Smooth muscle cell (in vitro differentiated cells): ENCODE measurements around the gene LARGE2. TPM values are rescaled to one million over a fixed set of nuclear protein-coding genes. Genes with fewer than 3 reads are reported as not detected.

Experiments
- DNase-seq: peaks from one replicate; lab custom pipeline; 2025; ENCODE audit not compliant: unreplicated experiment; lab: John Stamatoyannopoulos, UW
- H2AFZ ChIP-seq: fragments of 200-600 bp; sonication (generic); 2 replicates; pipeline ENCODE4 v1.6.0; 2016; ENCODE audit warnings: antibody characterized with exemption, low read depth, mild to moderate bottlenecking
- H3F3A ChIP-seq: fragments of 200-600 bp; sonication (generic); 2 replicates; pipeline ENCODE4 v1.6.0; 2017; ENCODE audit warnings: antibody characterized with exemption, low read depth
- H3K27ac ChIP-seq: fragments of 200-600 bp; sonication (generic); 2 replicates; pipeline ENCODE4 v1.5.1; 2016; ENCODE audit warnings: low read depth, mild to moderate bottlenecking
- H3K27me3 ChIP-seq: fragments of 200-600 bp; sonication (generic); 2 replicates; pipeline ENCODE4 v1.6.1; 2016; ENCODE audit warnings: low read depth, mild to moderate bottlenecking
- H3K36me3 ChIP-seq: fragments of 200-600 bp; sonication (generic); 2 replicates; pipeline ENCODE4 v1.5.1; 2016; ENCODE audit warnings: low read depth
- H3K4me1 ChIP-seq: fragments of 200-600 bp; sonication (generic); 2 replicates; pipeline ENCODE4 v1.5.1; 2016; ENCODE audit warnings: low read depth
- H3K4me2 ChIP-seq: fragments of 200-600 bp; sonication (generic); 2 replicates; pipeline ENCODE4 v1.6.0; 2016; ENCODE audit warnings: mild to moderate bottlenecking
- H3K4me3 ChIP-seq: fragments of 200-600 bp; sonication (generic); 2 replicates; pipeline ENCODE4 v1.5.1; 2016; ENCODE audit warnings: mild to moderate bottlenecking
- H3K79me2 ChIP-seq: fragments of 200-600 bp; sonication (generic); 2 replicates; pipeline ENCODE4 v1.6.0; 2016; ENCODE audit warnings: low read depth, mild to moderate bottlenecking
- H3K9ac ChIP-seq: fragments of 200-600 bp; sonication (generic); 2 replicates; pipeline ENCODE4 v1.6.0; 2016; ENCODE audit warnings: low read depth
- H3K9me3 ChIP-seq: fragments of 200-600 bp; sonication (generic); replicated peaks from 2 replicates; pipeline ENCODE4 v1.5.1; 2016; ENCODE audit warnings: low read depth
- H4K20me1 ChIP-seq: fragments of 200-600 bp; sonication (generic); 2 replicates; pipeline ENCODE4 v1.6.0; 2016; ENCODE audit warnings: low read depth
- WGBS: methylation state at CpG from one replicate; pipeline ENCODE4 v1.1.7; 2016; ENCODE audit warnings: low lambda C conversion rate; 5-methylcytosine and 5-hydroxymethylcytosine counted together
- polyA plus RNA-seq: library from polyadenylated mRNA; unstranded; fragments of >200 nt; fragmentation: Nextera tagmentation; extraction: Ambion mirVana; gene quantifications from 2 replicates; pipeline ENCODE4 v1.2.1, GENCODE V29; 2016
- total RNA-seq: library from RNA; depleted of rRNA; stranded (reverse); fragments of >200 nt; gene quantifications from 2 replicates; pipeline ENCODE4 v1.2.3, GENCODE V29; 2014
- TF ChIP-seq, protein P1 (sequence below): fragments of 200-600 bp; sonication (generic); IDR thresholded peaks from 2 replicates; pipeline ENCODE4 v1.5.1; 2017; ENCODE audit warnings: borderline replicate concordance, mild to moderate bottlenecking, antibody characterized with exemption; ENCODE audit not compliant: insufficient read depth, poor library complexity, severe bottlenecking

Gene LARGE2
- total and polyA plus RNA-seq, 2 experiments from 2014 or later, result 0.40 to 0.46 TPM

DNA sequence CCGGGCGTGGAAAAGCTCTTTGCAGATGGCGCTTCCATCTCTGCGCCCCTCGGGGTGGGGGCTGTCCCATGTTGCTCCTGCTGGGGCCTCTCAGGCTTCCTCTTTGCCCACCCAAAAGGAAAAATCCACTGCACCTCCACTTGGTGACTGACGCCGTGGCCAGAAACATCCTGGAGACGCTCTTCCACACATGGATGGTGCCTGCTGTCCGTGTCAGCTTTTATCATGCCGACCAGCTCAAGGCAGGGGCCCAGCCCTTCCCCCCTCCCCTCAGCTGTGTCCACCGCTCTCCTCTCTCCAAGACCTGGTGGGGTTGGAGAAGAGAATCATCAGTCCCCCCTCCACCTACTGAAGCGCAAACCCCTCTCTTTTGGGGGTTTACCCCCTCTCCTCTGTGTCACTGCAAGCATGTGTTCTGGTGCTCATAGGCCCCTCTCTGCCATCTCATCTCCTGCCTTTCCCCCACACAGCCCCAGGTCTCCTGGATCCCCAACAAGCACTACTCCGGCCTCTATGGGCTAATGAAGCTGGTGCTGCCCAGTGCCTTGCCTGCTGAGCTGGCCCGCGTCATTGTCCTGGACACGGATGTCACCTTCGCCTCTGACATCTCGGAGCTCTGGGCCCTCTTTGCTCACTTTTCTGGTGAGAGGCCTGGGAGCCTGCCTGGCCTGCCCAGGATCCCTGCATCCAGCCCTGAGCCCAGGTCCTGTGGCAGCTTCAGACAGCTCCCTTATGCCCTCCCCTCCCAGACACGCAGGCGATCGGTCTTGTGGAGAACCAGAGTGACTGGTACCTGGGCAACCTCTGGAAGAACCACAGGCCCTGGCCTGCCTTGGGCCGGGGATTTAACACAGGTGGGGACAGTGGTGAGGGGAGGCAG is 1.8 kb downstream of the LARGE2 start:
- Histone ChIP-seq H3K27me3 (peaks cover 47% of the 10 kb centered on the region), H3K27ac (no peak overlapping the region), H3K36me3 (no peaks in the 10 kb centered on the region), H3K9ac (no peak overlapping the region), H4K20me1 (no peaks in the 10 kb centered on the region), H3K4me2 (no peak overlapping the region), H3K4me1 (peaks cover 21% of the 10 kb centered on the region), H3K9me3 (no peaks in the 10 kb centered on the region), H2AFZ (no peak overlapping the region), H3K4me3 (no peak overlapping the region), H3F3A (no peaks in the 10 kb centered on the region), H3K79me2 (no peaks in the 10 kb centered on the region)
- DNase-seq, result no peak
- 87% methylated on average over 22 of the region's 22 CpGs for WGBS
- TF ChIP-seq, protein P1, sequence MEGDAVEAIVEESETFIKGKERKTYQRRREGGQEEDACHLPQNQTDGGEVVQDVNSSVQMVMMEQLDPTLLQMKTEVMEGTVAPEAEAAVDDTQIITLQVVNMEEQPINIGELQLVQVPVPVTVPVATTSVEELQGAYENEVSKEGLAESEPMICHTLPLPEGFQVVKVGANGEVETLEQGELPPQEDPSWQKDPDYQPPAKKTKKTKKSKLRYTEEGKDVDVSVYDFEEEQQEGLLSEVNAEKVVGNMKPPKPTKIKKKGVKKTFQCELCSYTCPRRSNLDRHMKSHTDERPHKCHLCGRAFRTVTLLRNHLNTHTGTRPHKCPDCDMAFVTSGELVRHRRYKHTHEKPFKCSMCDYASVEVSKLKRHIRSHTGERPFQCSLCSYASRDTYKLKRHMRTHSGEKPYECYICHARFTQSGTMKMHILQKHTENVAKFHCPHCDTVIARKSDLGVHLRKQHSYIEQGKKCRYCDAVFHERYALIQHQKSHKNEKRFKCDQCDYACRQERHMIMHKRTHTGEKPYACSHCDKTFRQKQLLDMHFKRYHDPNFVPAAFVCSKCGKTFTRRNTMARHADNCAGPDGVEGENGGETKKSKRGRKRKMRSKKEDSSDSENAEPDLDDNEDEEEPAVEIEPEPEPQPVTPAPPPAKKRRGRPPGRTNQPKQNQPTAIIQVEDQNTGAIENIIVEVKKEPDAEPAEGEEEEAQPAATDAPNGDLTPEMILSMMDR, result no peak

DNA sequence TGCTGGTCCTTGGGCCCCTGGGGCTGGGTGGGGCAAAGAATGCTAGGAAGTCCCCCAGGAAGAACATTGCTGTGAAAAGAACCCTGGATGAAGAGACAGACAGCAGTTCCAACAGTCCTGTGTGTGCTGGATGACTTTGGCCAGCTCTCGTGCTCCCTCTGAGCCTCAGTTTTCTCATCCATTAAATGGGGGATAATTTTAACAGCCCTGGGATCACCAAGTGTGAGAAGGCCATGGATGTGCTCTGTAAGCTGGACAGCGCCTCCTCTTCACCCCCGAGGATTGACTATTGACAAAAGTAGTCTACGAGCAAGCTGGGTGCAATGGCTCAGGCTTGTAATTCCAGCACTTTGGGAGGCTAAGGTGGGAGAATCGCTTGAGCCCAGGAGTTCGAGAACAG is 2.5 kb downstream of the LARGE2 start:
- Histone ChIP-seq H3K36me3 (no peaks in the 10 kb centered on the region), H3K27me3 (peaks cover 47% of the 10 kb centered on the region), H3K27ac (no peak overlapping the region), H3F3A (no peaks in the 10 kb centered on the region), H3K4me3 (no peak overlapping the region), H3K79me2 (no peaks in the 10 kb centered on the region), H3K9ac (no peak overlapping the region), H3K4me1 (peaks cover 18% of the 10 kb centered on the region), H3K9me3 (no peaks in the 10 kb centered on the region), H2AFZ (no peak overlapping the region), H3K4me2 (no peak overlapping the region), H4K20me1 (no peaks in the 10 kb centered on the region)
- TF ChIP-seq, protein P1, result no peak
- 90% methylated on average over 6 of the region's 6 CpGs for WGBS
- DNase-seq, result no peak

DNA sequence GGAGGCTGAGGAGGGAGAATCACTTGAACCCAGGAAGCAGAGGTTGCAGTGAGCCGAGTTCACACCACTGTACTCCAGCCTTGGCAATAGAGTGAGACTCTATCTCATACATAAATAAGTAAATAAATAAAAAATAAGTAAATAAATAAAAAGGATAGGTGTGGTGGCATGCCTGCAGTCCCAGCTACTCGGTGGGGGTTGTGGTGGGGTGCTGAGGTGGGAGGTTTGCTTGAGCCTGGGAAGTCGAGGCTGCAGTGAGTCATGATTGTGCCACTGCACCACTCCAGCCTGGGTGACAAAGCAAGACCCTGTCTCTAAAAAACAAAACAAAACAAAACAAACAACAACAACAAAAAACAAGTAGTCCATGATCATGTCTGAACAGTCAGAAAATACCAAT is 3.1 kb downstream of the LARGE2 start:
- H3K27me3 ChIP-seq, result peaks cover 45% of the 10 kb centered on the region
- H3F3A ChIP-seq, result no peaks in the 10 kb centered on the region
- H3K9ac ChIP-seq, result no peak overlapping the region
- WGBS, result 86% methylated on average over 3 of the region's 3 CpGs
- H3K27ac ChIP-seq, result no peak overlapping the region
- no peak overlapping the region for H2AFZ ChIP-seq
- no peaks in the 10 kb centered on the region for H4K20me1 ChIP-seq
- no peaks in the 10 kb centered on the region for H3K79me2 ChIP-seq
- no peaks in the 10 kb centered on the region for H3K36me3 ChIP-seq
- TF ChIP-seq, protein P1, result no peak
- no peaks in the 10 kb centered on the region for H3K9me3 ChIP-seq
- no peak for DNase-seq
- no peak overlapping the region for H3K4me3 ChIP-seq
- H3K4me2 ChIP-seq, result no peak overlapping the region
- H3K4me1 ChIP-seq, result peaks cover 12% of the 10 kb centered on the region

DNA sequence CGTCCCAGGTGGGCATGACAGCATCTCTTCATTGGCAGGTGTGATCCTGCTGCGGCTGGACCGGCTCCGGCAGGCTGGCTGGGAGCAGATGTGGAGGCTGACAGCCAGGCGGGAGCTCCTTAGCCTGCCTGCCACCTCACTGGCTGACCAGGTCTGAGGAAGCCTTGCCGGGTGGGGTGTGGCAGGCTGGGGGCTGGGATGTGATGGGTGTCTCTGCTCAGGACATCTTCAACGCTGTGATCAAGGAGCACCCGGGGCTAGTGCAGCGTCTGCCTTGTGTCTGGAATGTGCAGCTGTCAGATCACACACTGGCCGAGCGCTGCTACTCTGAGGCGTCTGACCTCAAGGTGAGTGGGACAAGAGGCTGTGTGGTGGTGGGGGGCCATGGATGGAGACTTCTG is 3.5 kb downstream of the LARGE2 start:
- no peak overlapping the region for H3K4me3 ChIP-seq
- no peaks in the 10 kb centered on the region for H4K20me1 ChIP-seq
- no peaks in the 10 kb centered on the region for H3F3A ChIP-seq
- H3K4me2 ChIP-seq, result no peak overlapping the region
- no peak overlapping the region for H3K9ac ChIP-seq
- TF ChIP-seq, protein P1, result no peak
- H3K27ac ChIP-seq, result no peak overlapping the region
- H3K27me3 ChIP-seq, result peaks cover 41% of the 10 kb centered on the region
- no peak for DNase-seq
- H3K36me3 ChIP-seq, result no peaks in the 10 kb centered on the region
- no peaks in the 10 kb centered on the region for H3K79me2 ChIP-seq
- H2AFZ ChIP-seq, result no peak overlapping the region
- 70% methylated on average over 12 of the region's 12 CpGs for WGBS
- H3K9me3 ChIP-seq, result no peaks in the 10 kb centered on the region
- peaks cover 11% of the 10 kb centered on the region for H3K4me1 ChIP-seq
